Hypothalamus (tissue), 51 donors: ENCODE data around the gene SPG11.
"Not testable (repeated sequence)": the region's sequence is repeated elsewhere in the genome, so short reads cannot be mapped to it uniquely, and the experiment has no call there.

Experiments
- DNase-seq, 51 donors: peaks; one replicate each; lab custom pipeline; 2025; lab: John Stamatoyannopoulos, UW

Gene SPG11

DNA sequence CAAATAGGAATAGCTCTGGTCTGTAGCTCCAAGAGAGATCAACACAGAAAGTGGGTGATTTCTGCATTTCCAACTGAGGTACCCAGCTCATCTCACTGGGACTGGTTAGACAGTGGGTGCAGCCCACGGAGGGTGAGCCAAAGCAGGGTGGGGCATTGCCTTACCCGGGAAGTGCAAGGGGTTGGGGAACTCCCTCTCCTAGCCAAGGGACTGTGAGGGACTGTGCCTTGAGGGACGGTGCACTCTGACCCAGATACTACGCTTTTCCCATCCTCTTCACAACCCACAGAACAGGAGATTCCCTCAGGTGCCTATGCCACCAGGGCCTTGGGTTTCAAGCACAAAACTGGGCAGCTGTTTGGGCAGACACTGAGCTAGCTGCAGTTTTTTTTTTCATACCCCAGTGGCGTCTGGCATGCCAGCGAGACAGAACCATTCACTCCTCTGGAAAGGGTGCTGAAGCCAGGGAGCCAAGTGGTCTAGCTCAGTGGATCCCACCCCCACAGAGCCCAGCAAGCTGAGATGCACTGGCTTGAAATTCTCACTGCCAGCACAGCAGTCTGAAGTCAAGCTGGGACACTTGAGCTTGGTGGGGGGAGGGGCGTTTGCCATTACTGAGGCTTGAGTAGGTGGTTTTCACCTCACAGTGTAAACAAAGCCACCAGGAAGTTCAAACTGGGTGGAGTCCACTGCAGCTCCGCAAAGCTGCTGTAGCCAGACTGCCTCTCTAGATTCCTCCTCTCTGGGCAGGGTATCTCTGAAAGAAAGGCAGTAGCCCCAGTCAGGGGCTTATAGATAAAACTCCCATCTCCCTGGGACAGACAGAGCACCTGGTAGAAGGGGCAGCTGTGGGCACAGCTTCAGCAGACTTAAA is 19.6 kb upstream of the SPG11 start:
- not testable (repeated sequence) for DNase-seq

DNA sequence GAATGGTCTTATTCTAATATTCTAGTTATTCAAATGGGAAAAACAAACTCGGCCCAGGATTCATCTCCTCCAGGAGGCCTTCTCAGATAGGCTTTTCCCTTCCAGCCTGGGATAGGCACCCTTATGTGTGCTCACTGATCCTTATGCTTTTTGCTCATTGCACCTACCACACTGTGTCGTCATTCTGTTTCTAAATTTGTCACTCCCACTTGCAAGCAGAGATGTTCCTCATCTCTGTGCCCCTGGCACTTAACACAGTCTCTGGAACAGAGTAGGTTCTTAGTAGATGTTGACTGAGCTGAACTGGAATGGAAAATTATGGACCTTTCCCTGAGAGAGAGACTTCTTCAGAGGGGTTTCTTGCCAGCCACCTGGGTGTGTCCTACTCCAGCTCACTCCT is 18.7 kb upstream of the SPG11 start:
- no peak for DNase-seq

DNA sequence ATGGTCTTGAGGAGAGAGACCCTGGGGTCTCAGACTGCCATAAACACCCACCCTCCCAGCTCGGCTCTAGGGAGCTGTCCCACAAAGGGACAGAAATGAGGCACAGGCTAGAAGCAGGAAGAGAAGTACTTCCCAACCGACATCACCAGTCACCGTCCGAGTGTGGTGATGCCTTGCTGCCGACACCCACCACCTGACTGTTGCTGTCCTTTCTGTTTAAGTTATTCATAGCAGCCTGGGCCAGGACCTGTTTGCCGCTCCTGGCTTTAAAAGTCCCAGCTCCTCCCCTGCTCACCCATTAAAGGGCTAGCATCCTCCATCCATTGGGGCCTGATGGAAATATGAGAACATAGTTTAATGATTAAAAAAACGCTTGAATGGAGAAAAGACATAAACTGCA is 13.2 kb upstream of the SPG11 start:
- no peak for DNase-seq

DNA sequence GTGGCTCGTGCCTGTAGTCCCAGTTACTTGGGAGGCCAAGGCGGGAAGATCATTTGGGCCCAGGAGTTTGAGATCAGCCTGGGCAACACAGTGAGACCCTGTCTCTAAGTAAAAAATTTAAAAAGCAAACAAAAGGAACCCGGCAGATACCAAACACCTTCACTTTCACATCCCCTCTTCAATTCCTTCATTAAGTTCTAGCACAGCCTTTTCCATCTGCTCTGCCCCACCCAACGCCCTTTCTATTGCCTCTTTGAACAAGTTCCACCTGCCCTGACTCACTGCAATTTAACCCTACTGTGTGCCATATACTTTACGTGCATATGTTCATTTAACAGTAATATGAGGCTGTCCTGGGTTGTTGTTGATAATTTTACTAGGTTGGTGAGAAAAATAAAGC is 12.4 kb upstream of the SPG11 start:
- no peak for DNase-seq

DNA sequence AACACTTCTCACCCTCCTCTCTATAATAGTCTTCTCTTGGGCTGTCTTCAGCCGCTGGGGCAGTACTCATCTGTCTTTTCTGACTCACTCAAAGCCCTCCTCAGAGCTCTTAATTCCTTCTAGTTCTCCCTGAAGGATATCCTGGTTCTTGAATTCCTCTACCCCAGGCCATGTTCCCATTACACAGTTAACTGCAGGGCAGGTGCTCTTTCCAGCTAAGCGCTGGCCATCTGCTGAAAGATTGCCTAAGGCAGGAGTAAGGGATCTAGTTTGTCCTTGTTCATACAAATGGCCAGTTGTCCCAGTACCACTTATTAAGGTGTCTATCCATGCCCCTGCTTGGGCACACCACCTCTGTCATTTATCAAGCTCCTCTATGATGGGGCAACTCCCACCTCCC is 10.2 kb upstream of the SPG11 start:
- DNase-seq: no peak

DNA sequence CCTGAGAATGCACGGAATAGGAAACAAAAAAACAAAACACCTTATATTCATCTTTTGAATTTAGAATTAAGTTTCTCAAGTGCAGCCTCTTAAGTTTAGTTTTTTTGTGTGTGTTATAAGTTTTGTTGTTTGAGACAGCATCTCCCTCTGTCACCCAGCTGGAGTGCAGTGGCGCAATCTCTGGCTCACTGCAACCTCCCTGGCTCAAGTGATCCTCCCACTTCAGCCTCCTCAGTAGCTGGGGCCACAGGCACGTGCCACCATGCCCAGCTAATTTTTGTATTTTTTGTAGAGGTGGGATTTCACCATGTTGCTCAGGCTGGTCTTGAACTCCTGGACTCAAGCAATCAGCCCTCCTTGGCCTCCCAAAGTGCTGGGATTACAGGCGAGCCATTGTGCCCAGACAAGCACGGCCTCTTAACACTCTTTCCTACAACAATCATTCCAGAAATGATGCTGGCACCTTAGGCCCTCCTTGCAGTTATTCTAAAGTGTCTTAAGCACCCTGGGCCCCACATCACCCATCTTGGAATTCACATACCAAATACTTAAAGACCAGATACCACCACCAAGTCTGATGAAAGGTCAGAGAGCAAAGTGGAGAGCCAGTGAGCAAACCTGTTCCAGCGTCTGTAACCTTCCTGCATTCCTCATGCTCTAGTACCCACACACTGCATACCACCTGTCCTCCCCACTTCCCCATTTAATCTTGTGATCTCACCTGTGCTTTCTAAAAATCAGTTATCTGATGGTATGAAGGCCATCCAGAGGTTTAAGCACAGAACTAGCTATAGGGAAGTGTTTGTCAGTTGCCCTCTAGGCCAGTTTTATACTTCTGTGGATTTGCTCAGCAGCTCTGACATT is 6.9 kb upstream of the SPG11 start:
- no peak for DNase-seq

DNA sequence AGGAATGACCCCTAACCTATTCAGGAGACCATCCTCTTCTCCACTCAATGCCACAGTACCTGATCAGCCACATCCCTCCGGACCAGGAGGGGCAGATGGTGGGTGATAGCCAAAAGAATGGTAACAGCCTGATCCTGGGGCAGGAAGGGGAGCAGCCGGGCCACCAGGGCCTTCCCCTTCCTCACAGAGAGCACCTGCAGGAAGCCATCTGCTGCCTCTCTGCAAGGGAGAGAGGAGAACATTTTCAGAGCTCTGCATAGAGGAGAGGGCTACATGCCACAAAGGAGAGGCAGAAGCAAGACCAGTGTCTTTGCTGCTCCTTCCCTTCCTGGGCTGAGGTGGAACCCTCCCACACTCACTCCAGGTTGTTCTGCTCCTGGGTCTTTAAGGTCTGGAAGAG is 5.5 kb upstream of the SPG11 start:
- no peak for DNase-seq

DNA sequence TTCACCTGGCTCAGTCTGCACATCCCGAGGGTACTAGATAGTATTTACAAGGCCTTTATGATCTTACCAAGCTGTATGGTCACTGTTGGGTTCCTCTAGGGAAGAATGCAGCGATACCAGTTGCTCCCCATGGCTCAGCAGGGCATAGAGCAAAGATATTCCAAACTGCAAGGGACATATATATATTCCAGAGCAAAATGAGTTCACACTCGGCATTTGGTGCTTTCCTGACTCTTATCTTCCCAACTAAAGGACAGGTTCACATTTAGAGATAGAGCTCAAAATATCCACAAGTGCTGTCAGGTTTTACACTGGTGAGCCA is 3.5 kb upstream of the SPG11 start:
- DNase-seq: peak in 1 of 51 donors; percentile 8

DNA sequence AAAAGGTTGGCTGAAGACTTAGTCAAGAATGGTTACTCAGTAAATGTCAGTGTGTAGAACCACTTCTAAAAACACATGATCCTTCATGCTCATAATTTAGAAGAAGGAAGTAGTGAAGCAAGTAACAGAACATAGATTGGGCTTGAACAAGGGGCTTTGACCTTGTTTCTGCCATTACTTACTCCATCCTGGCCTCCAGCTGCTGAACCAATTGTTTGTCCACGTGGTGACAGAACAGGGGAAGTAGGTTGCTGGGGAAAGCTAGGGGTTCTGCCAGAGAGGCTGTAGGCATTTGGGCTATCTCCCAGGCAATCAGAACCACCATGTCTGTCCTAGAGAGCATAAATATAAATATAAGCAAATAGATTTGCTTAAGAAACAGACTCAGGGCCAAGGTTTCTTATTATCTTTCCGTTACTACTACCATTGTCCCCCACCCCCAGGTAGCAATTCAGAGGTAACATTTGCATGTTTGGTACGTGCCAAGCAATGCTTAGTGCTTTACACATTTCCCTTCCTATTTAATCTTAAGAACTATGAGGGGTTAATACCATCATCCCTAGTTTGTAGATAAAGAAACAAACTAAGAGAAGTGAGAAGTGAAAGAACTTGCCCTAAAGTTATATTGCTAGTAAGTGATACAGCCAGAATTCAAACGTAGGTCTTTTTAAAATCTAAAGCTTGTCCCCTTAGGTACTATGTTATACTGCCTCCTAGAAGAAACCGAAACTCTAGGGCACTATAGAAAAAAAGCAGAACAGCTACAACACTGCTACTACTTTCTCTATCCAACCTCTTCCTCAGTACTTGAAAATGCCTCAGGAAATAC is 3.0 kb upstream of the SPG11 start:
- DNase-seq: no peak

DNA sequence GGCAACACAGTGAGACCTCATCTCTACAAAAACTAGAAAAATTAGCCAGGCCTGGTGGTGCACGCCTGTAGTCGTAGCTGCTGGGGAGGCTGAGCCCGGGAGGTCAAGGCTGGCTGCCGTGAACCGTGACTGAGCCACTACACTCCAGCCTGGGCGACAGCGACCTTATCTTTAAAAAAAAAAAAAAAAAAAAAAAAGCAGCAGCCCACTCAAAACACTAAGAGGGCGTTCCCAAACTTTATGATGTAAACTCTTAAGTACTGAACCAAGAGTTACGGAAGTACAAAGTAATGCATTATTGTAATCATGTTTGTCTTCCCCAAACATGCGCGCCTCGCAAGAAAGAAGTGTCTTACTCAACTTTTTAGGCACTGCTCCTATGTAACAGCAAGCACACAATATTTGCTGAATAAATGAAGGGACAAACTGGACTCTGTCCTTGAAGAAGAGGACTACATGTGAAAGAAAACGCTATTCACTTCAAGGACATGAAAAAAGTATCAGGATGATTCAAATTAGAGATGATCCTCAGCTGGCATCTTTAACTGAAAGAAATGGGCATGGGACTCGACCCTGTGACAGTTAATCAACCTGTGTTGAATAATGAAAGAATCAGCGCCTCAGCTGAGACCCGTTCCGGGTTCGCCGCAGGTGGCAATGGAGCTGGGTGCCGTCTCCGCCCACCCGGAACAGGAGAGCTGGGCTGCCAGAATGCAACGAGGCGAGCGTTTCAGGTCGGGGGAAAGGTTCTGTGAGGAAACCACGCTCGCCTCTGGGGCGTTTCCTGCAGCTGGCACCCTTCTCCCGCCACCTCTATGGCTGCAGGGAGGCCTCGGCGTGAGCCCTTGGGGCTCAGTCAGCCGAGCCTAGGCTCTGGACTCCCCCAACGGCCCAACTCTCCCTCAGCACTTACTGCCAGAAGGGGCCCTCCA is 718 bp downstream of the SPG11 start:
- peak in 32 of 51 donors; percentile 18 to 68 (median 49) for DNase-seq

DNA sequence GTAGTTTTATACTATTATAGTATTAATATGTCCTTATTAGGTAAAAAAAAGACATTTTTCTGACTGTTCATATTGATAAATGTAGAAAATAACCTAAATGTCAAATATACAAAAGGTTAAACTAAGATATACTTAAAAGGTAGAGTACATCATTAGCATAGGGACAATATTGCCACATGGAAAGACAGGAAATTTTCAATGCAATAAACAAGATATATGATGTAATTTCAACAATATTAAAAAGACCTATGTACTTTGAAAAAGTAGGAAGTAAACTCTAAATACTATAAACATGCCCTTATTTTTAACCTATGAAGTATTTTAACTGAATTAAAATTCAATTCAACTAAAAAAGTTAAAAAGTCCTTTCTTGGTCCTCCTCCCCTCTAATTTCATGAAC is 1.9 kb downstream of the SPG11 start:
- no peak for DNase-seq

DNA sequence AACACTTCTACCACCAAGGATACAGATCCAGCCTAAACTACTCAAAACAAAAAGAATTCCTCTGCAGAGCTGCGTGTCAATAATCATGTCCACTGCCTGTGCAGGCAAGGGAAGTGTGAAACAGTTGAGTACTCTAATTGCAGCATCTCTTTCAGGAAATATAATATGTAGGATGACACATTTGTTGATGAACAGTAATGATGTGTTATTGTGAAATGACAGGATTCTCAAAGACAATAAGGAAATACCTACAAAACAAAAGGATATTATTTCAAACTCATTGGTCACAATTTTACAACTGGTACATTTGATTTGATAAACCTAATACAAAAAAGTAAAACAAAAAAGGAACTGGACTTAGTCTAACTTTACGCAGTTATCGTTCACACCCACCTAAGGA is 4.4 kb downstream of the SPG11 start:
- no peak for DNase-seq

DNA sequence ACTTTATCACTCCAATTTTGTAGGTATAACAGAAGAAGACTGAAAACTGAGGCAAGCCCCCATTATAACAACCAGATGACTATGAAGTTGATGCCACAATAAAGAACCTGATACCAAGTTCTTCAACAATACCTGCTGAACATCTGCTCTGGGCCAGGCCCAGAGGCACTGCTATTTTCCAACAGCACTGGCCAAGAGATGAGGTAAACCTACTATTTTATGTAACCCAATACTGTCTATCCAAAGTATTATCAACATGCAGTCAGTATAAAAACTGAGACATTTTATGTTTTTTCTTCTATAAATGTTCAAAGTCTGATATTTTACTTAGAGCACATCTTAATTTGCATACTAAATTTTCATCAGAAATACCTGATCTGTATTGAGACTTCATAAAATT is 6.1 kb downstream of the SPG11 start:
- no peak for DNase-seq

DNA sequence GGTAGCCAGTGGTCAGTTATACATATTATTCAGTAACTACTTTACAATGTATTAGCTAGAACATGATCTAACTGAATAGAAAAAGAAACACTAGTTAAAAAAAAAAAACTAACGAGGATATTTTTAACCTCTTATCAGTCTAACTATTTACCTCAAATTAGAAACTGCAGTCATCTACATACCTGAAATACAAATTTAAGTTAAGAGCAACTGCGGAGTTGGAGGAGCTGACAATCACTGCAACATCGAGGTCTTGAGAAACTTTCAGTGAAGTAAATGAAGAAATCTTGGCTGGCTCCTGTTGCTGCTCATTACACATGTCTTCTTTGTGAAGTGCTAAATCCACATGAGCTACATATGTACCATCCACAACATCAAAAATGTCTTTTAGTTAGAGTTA is 6.5 kb downstream of the SPG11 start:
- DNase-seq: no peak

DNA sequence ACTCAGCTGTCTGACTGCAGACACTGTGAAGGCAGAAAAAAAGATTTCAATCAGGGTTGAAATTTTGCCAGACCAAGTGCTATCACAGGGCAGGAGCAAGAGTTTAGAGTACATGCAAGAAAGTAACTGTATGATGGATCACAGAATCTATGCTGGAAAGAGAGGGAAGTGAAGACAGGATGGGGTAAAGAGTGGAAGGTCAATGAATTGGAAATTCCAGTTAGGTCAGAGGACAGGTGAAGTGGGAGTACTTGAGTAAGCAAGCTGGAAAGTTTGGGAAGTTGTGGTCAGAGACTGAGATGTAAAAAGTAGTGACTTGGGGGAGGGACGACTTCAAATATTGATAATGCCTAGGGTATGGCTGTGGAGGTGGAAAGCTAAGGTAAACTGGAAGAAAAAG is 7.2 kb downstream of the SPG11 start:
- no peak for DNase-seq

DNA sequence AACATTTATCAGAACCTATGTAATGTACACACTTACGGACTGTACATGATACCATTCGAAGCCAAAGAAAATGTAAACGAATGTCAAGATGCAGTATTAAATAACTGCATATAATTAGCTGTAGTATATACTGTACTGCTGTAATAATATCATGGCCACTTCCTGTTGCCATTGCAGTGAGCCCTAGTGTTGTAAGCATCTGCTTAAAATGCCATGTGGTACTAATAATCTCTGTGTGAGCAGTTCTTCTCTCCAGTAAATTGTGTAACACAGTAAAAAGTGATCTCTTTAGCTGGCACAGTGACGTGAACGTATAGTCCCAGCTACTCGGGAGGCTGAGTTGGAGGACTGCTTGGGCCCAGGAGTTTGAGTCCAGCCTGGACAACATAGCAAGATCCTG is 8.6 kb downstream of the SPG11 start:
- DNase-seq: no peak

DNA sequence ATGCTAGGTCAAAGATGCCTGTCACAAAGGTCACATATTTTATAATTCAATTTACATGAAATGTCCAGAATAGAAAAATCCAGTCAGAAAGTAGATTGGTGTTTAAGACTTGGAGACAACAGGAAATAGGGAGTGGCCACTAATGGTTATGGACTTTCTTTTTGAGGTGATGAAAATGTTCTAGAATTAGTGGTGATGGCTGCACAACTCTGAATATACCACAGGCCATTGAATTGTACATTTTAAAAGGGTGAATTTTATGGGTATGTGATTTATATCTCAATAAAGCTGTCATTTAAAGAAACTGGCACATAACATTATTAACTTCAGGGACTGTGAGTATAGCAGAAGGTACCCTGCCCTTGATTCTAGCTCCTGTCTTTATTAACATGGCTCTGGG is 15.8 kb downstream of the SPG11 start:
- no peak for DNase-seq

DNA sequence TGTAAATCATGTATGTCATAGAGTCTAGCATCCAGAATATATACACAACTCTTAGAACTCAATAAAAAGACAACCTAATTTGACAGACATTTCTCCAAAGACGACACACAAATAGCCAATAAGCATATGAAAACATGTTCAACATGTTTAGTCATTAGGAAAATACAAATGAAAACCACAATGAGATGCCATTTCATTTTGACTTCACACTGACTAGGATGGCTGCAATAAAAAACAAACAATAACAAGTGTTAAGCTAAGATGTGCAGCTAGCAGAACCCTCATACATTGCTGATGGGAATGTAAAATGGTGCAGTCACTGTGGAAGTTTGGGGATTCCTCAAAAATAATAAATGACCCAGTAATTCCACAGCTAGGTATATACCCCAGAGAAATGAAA is 16.4 kb downstream of the SPG11 start:
- DNase-seq: no peak

DNA sequence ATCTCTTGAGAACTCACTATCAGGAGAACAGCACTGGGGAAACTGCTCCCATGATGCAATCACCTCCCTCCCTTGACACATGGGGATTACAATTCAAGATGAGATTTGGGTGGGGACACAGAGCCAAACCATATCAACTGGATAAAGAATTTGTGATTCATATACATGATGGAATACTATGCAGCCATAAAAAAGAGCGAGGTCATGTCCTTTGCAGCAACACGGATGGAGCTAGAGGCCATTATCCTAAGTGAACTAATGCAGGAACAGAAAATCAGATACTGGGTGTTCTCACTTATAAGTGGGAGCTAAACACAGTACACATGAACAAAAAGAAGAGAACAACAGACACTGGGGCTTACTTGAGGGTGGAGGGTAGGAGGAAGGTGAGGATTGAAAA is 17.0 kb downstream of the SPG11 start:
- DNase-seq: no peak

DNA sequence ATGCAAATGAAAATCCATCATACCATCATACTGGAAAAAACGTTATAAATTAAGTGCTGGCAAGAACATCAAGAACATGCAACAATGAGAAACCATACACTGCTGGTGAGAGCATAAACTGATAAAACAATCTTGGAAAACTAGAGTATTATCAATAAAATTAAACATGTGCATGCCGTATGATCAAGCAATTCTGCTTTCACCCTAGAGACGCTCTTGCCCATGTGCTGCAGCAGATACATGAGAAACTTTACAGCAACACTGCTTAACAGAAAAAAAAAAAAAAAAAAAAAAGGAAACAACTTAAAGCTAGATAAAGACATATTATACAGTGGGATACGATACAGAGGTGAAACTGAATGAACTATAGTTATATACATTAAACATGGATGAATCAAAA is 21.8 kb downstream of the SPG11 start:
- no peak for DNase-seq
